HepG2 (cell line): ENCODE measurements around the gene UGT1A7.

Experiments
- ASH2L ChIP-seq: fragments of 300-600, 200-600 bp; sonication (generic); IDR thresholded peaks from 2 replicates; pipeline ENCODE4 v1.7.0; 2017; ENCODE audit warnings: low read depth, mild to moderate bottlenecking, moderate library complexity, mixed read lengths, low read length; ENCODE audit not compliant: insufficient read length
- ATF1 ChIP-seq: IDR thresholded peaks from 2 replicates; pipeline ENCODE4 v1.6.1; 2016; ENCODE audit warnings: mild to moderate bottlenecking, control low read depth
- BHLHE40 ChIP-seq: IDR thresholded peaks from 2 replicates; pipeline ENCODE4 v1.6.1; 2011; ENCODE audit warnings: low read length, improper control_type of control experiment
- CTCF ChIP-seq: sonication (generic); formaldehyde crosslinking; IDR thresholded peaks from 2 replicates; pipeline ENCODE4 v1.5.0; 2020; ENCODE audit warnings: mild to moderate bottlenecking, missing genetic modification reagents, moderate library complexity
- EP300 ChIP-seq, 3 experiments: sonication (generic) in 1 of 3; formaldehyde crosslinking in 1 of 3; IDR thresholded peaks; 2 replicates each; pipeline versions ENCODE4 v1.5.1 to v1.6.1; 2011 to 2020; ENCODE audit warnings: low read depth in 2 of 3, low read length in 2 of 3, borderline replicate concordance in 1 of 3, improper control_type of control experiment in 1 of 3, mild to moderate bottlenecking in 1 of 3, missing genetic modification reagents in 1 of 3, moderate library complexity in 1 of 3
- FOXA1 ChIP-seq, 2 experiments: fragments of 450-650 bp in 1 of 2; sonication (generic) in 1 of 2; formaldehyde crosslinking in 1 of 2; IDR thresholded peaks; 2 replicates each; pipeline versions ENCODE4 v1.4.0 to v1.6.1; 2016 to 2020; ENCODE audit warnings: missing genetic modification reagents in 1 of 2
- HCFC1 ChIP-seq: fragments of 150-350 bp; IDR thresholded peaks from 2 replicates; pipeline ENCODE4 v1.6.1; 2014; ENCODE audit warnings: low read depth, low read length
- HOXD1 ChIP-seq: sonication (generic); formaldehyde crosslinking; IDR thresholded peaks from 2 replicates; pipeline ENCODE4 v1.5.0; 2020; ENCODE audit warnings: missing genetic modification reagents
- IRF1 ChIP-seq: sonication (generic); formaldehyde crosslinking; IDR thresholded peaks from 2 replicates; pipeline ENCODE4 v1.4.0; 2020; ENCODE audit warnings: low read depth, mild to moderate bottlenecking, missing genetic modification reagents
- MXI1 ChIP-seq: IDR thresholded peaks from 3 replicates; pipeline ENCODE4 v1.6.1; 2012; ENCODE audit warnings: low read depth, low read length, inconsistent platforms, borderline replicate concordance
- POLR2G ChIP-seq: fragments of 200-400 bp; formaldehyde crosslinking; IDR thresholded peaks from 2 replicates; pipeline ENCODE4 v1.6.1; 2018; ENCODE audit warnings: mild to moderate bottlenecking, low read depth, low read length, moderate library complexity
- RNF219 ChIP-seq: sonication (generic); formaldehyde crosslinking; IDR thresholded peaks from 2 replicates; pipeline ENCODE4 v1.5.0; 2020; ENCODE audit warnings: mild to moderate bottlenecking, missing genetic modification reagents
- SUZ12 ChIP-seq: fragments of 150-350 bp; IDR thresholded peaks from 2 replicates; pipeline ENCODE4 v1.6.1; 2014; ENCODE audit warnings: low read depth, low read length
- U2AF1 ChIP-seq: fragments of 200-400 bp; formaldehyde crosslinking; optimal IDR thresholded peaks from 2 replicates; pipeline ENCODE3; 2017; ENCODE audit warnings: mild to moderate bottlenecking, low read depth, low read length

GRCh38 chr2:233740870-233741269 lies 59.2 kb downstream of the UGT1A7 start:
- TF ChIP-seq BHLHE40: no peak
- no peak for TF ChIP-seq RNF219 (CRISPR knock-in tag)
- TF ChIP-seq HCFC1: no peak
- no peak for TF ChIP-seq HOXD1 (CRISPR knock-in tag)
- no peak for TF ChIP-seq IRF1 (CRISPR knock-in tag)
- TF ChIP-seq SUZ12: no peak
- no peak for TF ChIP-seq CTCF
- no peak for TF ChIP-seq FOXA1 (IDR thresholded peaks at IDR 0.05)
- no peak for TF ChIP-seq FOXA1 (CRISPR knock-in tag; IDR thresholded peaks at IDR 0.05)
- TF ChIP-seq EP300 (IDR thresholded peaks at IDR 0.05; ENCODE audit: low read depth in 2 of 2, low read length in 2 of 2): no peak
- TF ChIP-seq EP300 (CRISPR knock-in tag; IDR thresholded peaks at IDR 0.05; ENCODE audit: borderline replicate concordance): no peak
- no peak for TF ChIP-seq MXI1
- TF ChIP-seq U2AF1: no peak
- no peak for TF ChIP-seq ASH2L
- TF ChIP-seq POLR2G: no peak
- TF ChIP-seq ATF1: no peak
